ENCODE measurements around the gene TMEM120B. TPM values are rescaled to one million over a fixed set of nuclear protein-coding genes. Genes with fewer than 3 reads are reported as not detected.
A peak's percentile ranks its signal among the peaks of the same experiment; 100 is the strongest.

TMEM120B gene
- polyA plus RNA-seq, 1 donor from 2014 or later: 9.8 TPM

DNA sequence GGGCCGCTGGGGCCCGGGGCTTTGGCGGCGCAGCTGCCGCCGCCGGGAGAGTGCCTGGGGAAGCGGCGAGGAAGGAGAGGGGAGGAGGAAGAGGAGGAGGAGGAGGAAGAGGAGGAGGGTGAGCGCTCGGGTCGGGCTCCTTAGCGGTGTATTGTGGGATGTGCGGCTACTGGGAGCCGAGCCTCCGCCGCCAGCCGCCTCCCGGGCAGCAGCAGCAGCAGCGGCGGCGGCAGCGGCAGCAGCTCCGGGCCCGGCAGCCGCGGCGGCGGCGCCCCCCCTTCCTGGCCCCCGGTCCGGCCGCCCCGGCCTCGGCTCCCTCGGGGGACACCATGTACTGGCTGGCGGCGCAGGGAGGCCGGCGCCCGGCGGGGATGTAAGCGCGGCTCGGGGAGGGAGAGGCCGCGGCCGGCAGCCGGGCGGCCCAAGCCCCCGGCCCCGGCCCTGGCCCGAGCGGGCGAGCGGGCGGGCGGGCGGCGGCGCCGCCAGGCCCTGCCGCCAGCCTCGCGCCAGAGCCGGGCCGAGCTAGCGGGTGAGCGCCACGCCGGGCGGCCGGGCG lies 91.4 kb downstream of the TMEM120B start, which contains the start of gene SETD1B:
TSS of gene SETD1B (plus strand) at position 149 of the 556 bp plus-strand sequence. CDS start 729 bp downstream, outside the sequence.
- Histone ChIP-seq H2AFZ (ENCODE audit: low read depth, low read length) (peak within 1 kb of the TSS; percentile 17), H3K9ac (ENCODE audit: low read length) (peak within 1 kb of the TSS; percentile 99), H3K27me3 (ENCODE audit: insufficient read depth, low read depth, low read length) (no peaks in the 10 kb centered on the region), H3K9me2 (ENCODE audit: insufficient read depth, low read length) (no peaks in the 10 kb centered on the region), H3K9me3 (ENCODE audit: low read length) (no peaks in the 10 kb centered on the region), H3K36me3 (ENCODE audit: insufficient read depth, low read length) (no peaks in the 10 kb centered on the region), H3K4me3 (ENCODE audit: low read length) (peak within 1 kb of the TSS; percentile 92), H4K20me1 (ENCODE audit: insufficient read depth) (peaks cover 19% of the 10 kb centered on the region), H3K79me2 (replicated peaks; ENCODE audit: insufficient read depth, low read length) (peaks cover 73% of the 10 kb centered on the region), H3K4me2 (ENCODE audit: low read length) (peak within 1 kb of the TSS; percentile 73), H3F3A (ENCODE audit: insufficient read depth, low read length, poor library complexity, severe bottlenecking) (peaks cover 13% of the 10 kb centered on the region), H3K27ac (ENCODE audit: low read length) (peak within 1 kb of the TSS; percentile 100)
- TF ChIP-seq POLR2AphosphoS5 (IDR thresholded peaks at IDR 0.05): peak; percentile 53
- no peak for TF ChIP-seq MXI1 (conservative IDR thresholded peaks at IDR 0.05; ENCODE audit: poor library complexity, severe bottlenecking)

DNA sequence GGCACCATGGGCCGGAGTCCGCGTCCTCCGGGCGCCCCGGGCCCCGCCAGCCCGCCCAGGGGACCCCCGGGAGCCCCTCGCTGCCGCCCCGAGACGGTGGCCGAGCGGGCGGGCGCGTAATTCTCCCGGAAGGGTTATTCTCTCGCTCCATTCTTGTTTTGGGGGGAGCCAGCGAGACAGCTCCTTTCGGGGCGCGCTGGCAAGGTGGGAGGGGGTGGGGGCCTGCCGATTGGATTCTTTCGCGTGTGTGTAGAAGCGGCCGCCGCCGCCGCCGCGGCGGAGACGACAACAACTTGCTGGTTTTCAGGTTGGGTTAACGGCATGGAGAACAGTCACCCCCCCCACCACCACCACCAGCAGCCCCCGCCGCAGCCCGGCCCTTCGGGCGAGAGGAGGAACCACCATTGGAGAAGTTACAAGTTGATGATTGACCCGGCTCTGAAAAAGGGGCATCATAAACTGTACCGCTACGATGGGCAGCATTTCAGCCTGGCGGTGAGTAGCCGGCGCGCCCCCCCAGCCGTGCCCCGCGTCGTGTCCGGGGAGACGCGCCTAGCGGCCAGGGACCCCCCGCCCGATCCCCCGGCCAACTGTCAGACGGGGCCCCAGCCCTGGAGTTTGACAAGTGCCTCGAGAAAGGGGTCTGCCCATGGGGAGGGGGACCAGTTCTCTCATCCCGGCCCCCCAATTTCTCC lies 92.0 kb downstream of the TMEM120B start:
- H3K79me2 ChIP-seq (replicated peaks; ENCODE audit: insufficient read depth, low read length): peaks cover 74% of the 10 kb centered on the region
- peak overlapping the region; percentile 92 for H3K4me3 ChIP-seq (ENCODE audit: low read length)
- H4K20me1 ChIP-seq (ENCODE audit: insufficient read depth): peaks cover 18% of the 10 kb centered on the region
- H3K9ac ChIP-seq (ENCODE audit: low read length): peak overlapping the region; percentile 99
- H3K27ac ChIP-seq (ENCODE audit: low read length): peak overlapping the region; percentile 67
- no peak for TF ChIP-seq SMC3 (conservative IDR thresholded peaks at IDR 0.05; ENCODE audit: poor library complexity)
- peak; percentile 20 for TF ChIP-seq REST (IDR thresholded peaks at IDR 0.05; ENCODE audit: borderline replicate concordance)
- H3K4me2 ChIP-seq (ENCODE audit: low read length): peak overlapping the region; percentile 55
- no peaks in the 10 kb centered on the region for H3K27me3 ChIP-seq (ENCODE audit: insufficient read depth, low read depth, low read length)
- H2AFZ ChIP-seq (ENCODE audit: low read depth, low read length): no peak overlapping the region
- no peaks in the 10 kb centered on the region for H3K36me3 ChIP-seq (ENCODE audit: insufficient read depth, low read length)
- H3F3A ChIP-seq (ENCODE audit: insufficient read depth, low read length, poor library complexity, severe bottlenecking): peaks cover 13% of the 10 kb centered on the region
- H3K9me2 ChIP-seq (ENCODE audit: insufficient read depth, low read length): no peaks in the 10 kb centered on the region
- no peaks in the 10 kb centered on the region for H3K9me3 ChIP-seq (ENCODE audit: low read length)

GRCh38 chr12:121805171-121806008 lies 92.8 kb downstream of the TMEM120B start:
- Histone ChIP-seq H2AFZ (ENCODE audit: low read depth, low read length) (no peak overlapping the region), H3K9me2 (ENCODE audit: insufficient read depth, low read length) (no peaks in the 10 kb centered on the region), H3K27me3 (ENCODE audit: insufficient read depth, low read depth, low read length) (no peaks in the 10 kb centered on the region), H3K27ac (ENCODE audit: low read length) (peak overlapping the region; percentile 20), H3K36me3 (ENCODE audit: insufficient read depth, low read length) (no peaks in the 10 kb centered on the region), H3K79me2 (replicated peaks; ENCODE audit: insufficient read depth, low read length) (peaks cover 78% of the 10 kb centered on the region), H3K4me2 (ENCODE audit: low read length) (peak overlapping the region; percentile 86), H3K9me3 (ENCODE audit: low read length) (no peaks in the 10 kb centered on the region), H4K20me1 (ENCODE audit: insufficient read depth) (peaks cover 18% of the 10 kb centered on the region), H3K4me3 (ENCODE audit: low read length) (peak overlapping the region; percentile 92), H3K9ac (ENCODE audit: low read length) (peak overlapping the region; percentile 99), H3F3A (ENCODE audit: insufficient read depth, low read length, poor library complexity, severe bottlenecking) (peaks cover 13% of the 10 kb centered on the region)
- no peak for TF ChIP-seq EP300 (conservative IDR thresholded peaks at IDR 0.05; ENCODE audit: poor library complexity, severe bottlenecking)
- TF ChIP-seq REST (IDR thresholded peaks at IDR 0.05; ENCODE audit: borderline replicate concordance): no peak
- TF ChIP-seq RAD21 (conservative IDR thresholded peaks at IDR 0.05): no peak
- no peak for TF ChIP-seq POLR2AphosphoS5 (IDR thresholded peaks at IDR 0.05)
- no peak for TF ChIP-seq EZH2 (IDR thresholded peaks at IDR 0.05; ENCODE audit: borderline replicate concordance, insufficient read depth, low read length, poor library complexity, severe bottlenecking)
- TF ChIP-seq CTCF (IDR thresholded peaks at IDR 0.05; ENCODE audit: poor library complexity, severe bottlenecking): no peak
- no peak for TF ChIP-seq SMC3 (conservative IDR thresholded peaks at IDR 0.05; ENCODE audit: poor library complexity)
- no peak for TF ChIP-seq TAF1 (IDR thresholded peaks at IDR 0.05; ENCODE audit: low read depth)
- no peak for TF ChIP-seq MXI1 (conservative IDR thresholded peaks at IDR 0.05; ENCODE audit: poor library complexity, severe bottlenecking)
